ENCODE data around the gene DDB1.
A peak's percentile ranks its signal among the peaks of the same experiment; 100 is the strongest.

The DDB1 gene

DNA sequence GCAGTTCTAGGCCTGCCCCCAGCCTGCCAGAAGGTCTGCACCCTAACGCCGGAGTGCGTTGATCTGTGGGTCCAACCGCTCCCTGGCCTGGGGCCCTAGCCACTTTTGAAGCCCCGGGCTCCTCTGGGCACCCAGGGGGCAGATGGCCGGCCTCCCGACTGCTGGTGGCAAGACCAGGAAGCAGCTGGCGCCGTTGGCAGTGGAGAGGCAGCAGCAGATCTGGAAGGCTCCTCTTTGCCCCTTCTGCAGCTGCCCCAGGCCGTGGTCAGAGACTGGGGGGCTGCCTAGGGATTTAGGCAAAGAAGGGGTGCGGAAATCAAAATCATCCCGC, 37.3 kb downstream of the DDB1 start:
- H3K27ac Mint-ChIP-seq, result no peak overlapping the region
- peaks cover 51% of the 10 kb centered on the region for H3K4me1 Mint-ChIP-seq
- TF ChIP-seq, protein P1, sequence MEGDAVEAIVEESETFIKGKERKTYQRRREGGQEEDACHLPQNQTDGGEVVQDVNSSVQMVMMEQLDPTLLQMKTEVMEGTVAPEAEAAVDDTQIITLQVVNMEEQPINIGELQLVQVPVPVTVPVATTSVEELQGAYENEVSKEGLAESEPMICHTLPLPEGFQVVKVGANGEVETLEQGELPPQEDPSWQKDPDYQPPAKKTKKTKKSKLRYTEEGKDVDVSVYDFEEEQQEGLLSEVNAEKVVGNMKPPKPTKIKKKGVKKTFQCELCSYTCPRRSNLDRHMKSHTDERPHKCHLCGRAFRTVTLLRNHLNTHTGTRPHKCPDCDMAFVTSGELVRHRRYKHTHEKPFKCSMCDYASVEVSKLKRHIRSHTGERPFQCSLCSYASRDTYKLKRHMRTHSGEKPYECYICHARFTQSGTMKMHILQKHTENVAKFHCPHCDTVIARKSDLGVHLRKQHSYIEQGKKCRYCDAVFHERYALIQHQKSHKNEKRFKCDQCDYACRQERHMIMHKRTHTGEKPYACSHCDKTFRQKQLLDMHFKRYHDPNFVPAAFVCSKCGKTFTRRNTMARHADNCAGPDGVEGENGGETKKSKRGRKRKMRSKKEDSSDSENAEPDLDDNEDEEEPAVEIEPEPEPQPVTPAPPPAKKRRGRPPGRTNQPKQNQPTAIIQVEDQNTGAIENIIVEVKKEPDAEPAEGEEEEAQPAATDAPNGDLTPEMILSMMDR (IDR thresholded peaks at IDR 0.05), result no peak
- peak overlapping the region; percentile 80 for H3K4me3 Mint-ChIP-seq
- DNase-seq, result no peak
- H3K27me3 Mint-ChIP-seq (ENCODE audit: low read depth, poor library complexity), result no peaks in the 10 kb centered on the region
- H3K36me3 Mint-ChIP-seq (ENCODE audit: low read depth), result peaks cover 40% of the 10 kb centered on the region
- no peaks in the 10 kb centered on the region for H3K9me3 Mint-ChIP-seq

DNA sequence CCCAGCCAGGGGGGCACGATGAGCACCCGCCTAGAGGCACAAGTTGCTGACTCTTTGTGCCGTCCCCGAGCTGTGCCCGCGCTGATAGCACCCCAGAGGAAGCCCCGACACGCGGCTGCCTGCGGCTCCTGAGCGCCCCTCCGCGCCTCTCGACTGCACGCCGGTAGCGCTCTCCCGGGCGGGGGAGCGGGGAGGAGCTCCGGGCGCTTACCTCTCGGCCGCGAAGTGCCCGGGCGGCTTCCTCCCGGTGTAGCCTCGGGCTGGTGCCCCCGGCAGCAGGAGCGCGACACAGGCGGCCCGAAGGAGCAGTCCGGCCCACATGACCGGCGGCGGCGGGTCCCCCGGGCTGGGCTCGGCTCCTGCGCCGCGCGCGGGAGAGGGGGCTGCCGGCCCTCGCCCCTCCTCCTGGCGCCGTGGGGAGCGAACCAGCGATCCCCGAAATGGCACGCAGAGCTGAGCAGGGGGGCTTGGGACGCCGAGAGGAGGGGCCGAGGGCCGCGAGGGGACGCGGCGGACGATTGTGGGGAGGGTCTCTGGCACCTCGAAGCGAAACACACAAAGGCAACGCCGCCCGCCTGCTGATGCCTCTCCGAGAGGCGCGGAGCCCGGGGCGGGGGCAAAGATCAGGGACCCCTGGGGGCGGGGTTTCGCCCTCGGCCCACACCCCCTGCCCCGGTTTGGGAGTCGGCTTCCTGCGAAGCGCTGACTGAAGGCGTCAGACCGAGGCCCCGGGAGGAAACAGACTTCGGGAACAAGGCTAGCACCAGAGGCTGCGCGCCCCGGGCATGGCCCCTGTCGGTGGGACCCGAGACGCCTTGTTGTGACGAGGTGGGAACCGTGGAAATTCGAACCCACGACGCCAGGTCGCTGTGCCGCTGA, 37.9 kb downstream of the DDB1 start, which contains the start of gene VWCE:
TSS of gene VWCE (minus strand) at position 600 of the 879 bp plus-strand sequence. CDS start at position 321, 279 bp downstream.
- Mint-ChIP-seq H3K9me3 (no peaks in the 10 kb centered on the region), H3K4me1 (peaks cover 51% of the 10 kb centered on the region), H3K4me3 (peak within 1 kb of the TSS; percentile 88), H3K36me3 (ENCODE audit: low read depth) (peaks cover 39% of the 10 kb centered on the region), H3K27ac (peak within 1 kb of the TSS; percentile 52), H3K27me3 (ENCODE audit: low read depth, poor library complexity) (no peaks in the 10 kb centered on the region)
- TF ChIP-seq, protein P1 (IDR thresholded peaks at IDR 0.05), result no peak
- DNase-seq, result peak; percentile 86

- Mint-ChIP-seq H3K27me3 (ENCODE audit: low read depth, poor library complexity) (no peaks in the 10 kb centered on the region), H3K36me3 (ENCODE audit: low read depth) (peaks cover 39% of the 10 kb centered on the region), H3K4me3 (peak overlapping the region; percentile 88), H3K9me3 (no peaks in the 10 kb centered on the region), H3K27ac (peak overlapping the region; percentile 40), H3K4me1 (peaks cover 45% of the 10 kb centered on the region)
- DNase-seq, result peak; percentile 66
- TF ChIP-seq, protein P1 (IDR thresholded peaks at IDR 0.05), result no peak
Measured at GRCh38 chr11:61293867-61294716, 38.8 kb downstream of the DDB1 start.

DNA sequence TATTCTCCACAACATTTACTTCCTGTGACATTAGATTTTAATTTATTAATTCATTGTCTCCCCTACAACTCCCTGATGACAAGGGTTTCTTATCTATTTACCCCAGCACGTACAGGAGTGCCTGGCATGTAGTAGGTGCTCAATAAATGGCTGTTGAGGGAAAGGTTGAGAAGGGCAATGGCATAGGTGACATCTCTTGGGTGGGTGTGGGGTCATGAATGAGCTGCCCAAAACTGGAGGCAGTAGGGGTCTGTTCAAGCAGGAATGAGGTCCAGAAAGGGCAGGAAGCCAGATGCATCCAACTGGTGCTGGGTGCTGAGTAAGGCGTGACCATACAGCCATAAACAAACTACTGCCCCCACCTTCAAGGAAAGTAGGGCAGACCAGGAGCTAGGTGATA, 40.5 kb downstream of the DDB1 start:
- Mint-ChIP-seq H3K27ac (no peak overlapping the region), H3K36me3 (ENCODE audit: low read depth) (peaks cover 32% of the 10 kb centered on the region), H3K9me3 (no peaks in the 10 kb centered on the region), H3K27me3 (ENCODE audit: low read depth, poor library complexity) (no peaks in the 10 kb centered on the region), H3K4me3 (peak overlapping the region; percentile 88), H3K4me1 (peaks cover 40% of the 10 kb centered on the region)
- TF ChIP-seq, protein P1 (IDR thresholded peaks at IDR 0.05), result no peak
- no peak for DNase-seq

- TF ChIP-seq, protein P1 (IDR thresholded peaks at IDR 0.05), result no peak
- DNase-seq, result no peak
- Mint-ChIP-seq H3K27me3 (ENCODE audit: low read depth, poor library complexity) (no peaks in the 10 kb centered on the region), H3K36me3 (ENCODE audit: low read depth) (peaks cover 36% of the 10 kb centered on the region), H3K4me1 (peaks cover 41% of the 10 kb centered on the region), H3K9me3 (no peaks in the 10 kb centered on the region), H3K4me3 (no peak overlapping the region), H3K27ac (no peak overlapping the region)
Measured at GRCh38 chr11:61290905-61291690, 41.8 kb downstream of the DDB1 start.
